Hematopoietic multipotent progenitor cell treated with erythropoietin and hydrocortisone succinate and interleukin-3 and kit ligand, for 17 days (in vitro differentiated cells): Measurements from ENCODE around the gene ERP44.
A peak's percentile ranks its signal among the peaks of the same experiment; 100 is the strongest.
"Not testable (repeated sequence)": the region's sequence is repeated elsewhere in the genome, so short reads cannot be mapped to it uniquely, and the experiment has no call there.

Source experiments
- DNase-seq: peaks from one replicate; pipeline ENCODE4 v3.0.0-alpha.2; 2015; ENCODE audit warnings: low spot score

Gene ERP44

GRCh38 chr9:100100146-100100667 lies 1.4 kb upstream of the ERP44 start:
- DNase-seq, result no peak

DNA sequence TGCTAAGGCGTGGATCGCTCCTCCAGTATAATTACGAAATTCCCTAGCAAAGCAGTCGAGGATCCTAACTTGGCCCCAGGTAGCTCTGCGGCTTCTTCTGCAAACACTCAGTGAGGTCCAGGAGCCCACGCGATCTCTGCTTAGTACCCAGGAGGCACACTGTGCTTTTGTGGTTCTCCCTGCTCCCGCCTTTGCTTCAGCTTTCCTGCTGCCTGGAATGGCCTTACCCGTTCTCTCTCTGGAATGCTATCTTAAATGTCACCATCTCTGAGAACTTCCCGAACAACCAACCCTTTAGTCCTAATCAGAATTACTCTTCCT lies 882 bp upstream of the ERP44 start:
- DNase-seq, result no peak

DNA sequence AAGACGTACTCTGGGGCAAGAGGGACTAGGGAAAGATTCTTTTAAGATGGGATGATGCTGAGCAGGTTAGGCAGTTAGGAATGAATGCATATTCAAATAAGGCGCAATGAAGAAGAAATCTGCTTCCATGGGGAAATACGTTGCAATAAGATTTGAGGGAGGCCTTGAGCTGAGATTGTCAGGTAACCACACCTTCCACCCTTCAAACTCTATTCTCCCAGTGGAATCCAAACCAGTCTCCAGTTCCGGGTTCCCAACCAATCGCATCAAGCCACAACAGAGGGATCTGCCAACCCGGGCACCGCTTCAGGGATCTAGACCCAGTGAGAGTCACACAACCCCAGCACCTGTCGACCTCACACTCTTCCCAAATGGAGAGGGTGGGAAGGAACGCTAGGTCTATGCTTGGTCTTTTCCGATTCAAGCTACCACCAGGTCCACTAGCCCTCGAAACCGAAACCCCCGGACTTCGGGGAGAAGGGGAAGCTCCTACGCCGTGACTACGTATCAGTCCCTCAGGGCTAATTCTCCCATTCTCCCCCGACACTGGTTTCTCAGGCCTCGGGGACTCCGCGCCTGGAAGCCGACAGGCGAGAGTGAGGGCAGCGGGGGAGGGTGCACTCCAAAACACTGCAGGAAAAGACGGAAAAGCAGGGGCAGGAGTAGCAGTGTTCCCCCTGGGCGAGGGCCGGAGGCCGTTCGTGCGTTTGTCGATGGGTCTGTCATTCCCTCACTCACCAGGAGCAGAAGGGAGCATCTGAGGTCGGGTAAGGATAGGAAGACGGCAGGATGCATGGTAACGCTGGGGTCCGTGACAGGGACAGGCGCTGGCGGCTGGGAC lies 534 bp downstream of the ERP44 start:
- peak; percentile 53 for DNase-seq

- DNase-seq, result no peak
Measured at GRCh38 chr9:100096378-100096916, 2.4 kb downstream of the ERP44 start.

DNA sequence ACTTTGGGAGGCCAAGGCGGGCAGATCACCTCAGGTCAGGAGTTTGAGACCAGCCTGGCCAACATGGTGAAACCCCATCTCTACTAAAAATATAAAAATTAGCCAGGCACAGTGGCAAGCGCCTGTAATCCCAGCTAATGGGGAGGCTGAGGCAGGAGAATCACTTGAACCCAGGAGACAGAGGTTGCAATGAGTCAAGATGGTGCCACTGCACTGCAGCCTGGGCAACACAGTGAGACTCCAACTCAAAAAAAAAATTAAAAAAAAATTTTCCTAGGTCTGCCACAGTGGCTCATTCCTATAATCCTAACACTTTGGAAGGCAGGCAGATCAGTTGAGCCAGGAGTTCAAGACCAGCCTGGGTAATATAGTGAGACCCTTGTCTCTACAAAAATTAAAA lies 4.4 kb downstream of the ERP44 start:
- not testable (repeated sequence) for DNase-seq

DNA sequence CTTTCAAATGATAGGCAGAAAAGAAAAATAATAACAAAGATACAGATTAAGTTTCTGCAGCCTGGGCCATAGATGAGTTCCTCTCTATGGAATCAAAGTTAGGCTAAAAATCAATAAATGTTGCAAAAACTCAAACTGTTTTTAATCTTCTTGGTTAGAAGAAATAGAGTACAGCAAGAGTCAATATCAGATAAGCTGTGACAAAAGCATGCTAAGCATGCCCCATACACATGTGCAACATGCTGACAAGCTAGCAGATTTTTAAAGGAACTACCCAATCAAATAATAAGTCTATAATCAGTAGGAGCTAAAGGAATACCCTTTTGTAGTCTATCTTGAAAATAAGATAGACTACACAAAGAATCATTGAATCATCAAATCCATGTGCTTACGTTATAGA lies 6.7 kb downstream of the ERP44 start:
- DNase-seq, result no peak

- DNase-seq, result no peak
Measured at GRCh38 chr9:100091650-100092049, 7.2 kb downstream of the ERP44 start.

DNA sequence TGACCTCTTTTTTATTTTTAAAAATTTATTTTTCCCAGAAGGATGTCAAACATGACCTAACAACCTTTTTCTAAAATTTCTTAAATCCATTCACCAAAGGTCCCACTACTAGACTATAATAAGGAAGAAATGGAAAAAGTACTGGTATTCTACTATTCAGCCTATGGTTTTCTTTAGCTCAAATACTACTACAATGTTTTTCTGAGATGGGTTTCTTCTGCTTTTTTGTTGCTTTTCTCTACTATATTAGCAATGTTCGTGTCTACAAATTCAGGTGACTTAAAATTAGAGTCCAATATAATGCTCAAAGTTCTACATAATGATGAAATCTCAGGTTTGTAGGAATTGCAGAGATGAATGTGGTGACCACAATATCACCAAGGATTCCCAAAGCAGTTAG lies 7.9 kb downstream of the ERP44 start:
- no peak for DNase-seq

- DNase-seq, result no peak
Measured at GRCh38 chr9:100088202-100088601, 10.6 kb downstream of the ERP44 start.

DNA sequence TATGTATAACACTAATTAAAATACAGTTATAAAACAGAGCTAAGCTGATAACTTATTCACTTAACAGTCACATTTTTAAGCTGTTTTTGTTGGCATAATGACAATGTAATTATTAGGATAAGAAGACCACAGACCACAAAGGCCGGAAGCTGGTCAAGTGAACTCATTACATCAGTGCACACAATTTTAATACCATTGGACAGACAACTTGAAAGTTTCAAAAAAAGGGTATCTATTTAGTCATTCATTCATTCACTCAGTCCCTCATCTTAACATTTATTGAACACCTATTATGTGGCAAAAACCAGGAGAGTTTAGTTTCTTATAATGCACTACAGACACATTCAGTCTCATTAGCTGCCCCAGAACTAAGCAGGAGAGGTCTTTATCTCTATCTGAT lies 11.6 kb downstream of the ERP44 start:
- no peak for DNase-seq

DNA sequence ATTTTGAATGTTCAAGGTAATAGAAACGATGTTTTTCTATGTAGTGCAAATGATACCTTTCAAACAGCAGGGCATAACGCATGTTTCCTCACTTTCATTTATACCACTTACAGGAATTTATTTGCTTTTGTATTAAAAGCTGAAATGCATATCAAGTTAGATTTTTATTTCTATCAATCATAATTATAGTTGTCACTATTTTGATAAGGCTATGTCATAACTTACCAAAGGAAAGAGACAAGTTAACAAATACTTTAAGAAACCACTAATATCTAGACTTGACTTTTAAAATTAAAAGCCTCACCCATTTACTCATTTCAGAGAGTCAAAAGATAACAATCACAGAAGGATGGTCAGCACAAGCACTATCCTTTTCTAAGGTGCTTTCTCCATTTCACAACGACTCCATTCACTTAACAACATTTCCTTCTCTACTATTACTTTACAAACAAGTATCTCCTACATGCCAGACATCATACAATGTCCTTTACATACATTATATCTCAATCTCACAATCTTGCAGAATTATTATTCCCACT lies 12.6 kb downstream of the ERP44 start:
- DNase-seq, result no peak

DNA sequence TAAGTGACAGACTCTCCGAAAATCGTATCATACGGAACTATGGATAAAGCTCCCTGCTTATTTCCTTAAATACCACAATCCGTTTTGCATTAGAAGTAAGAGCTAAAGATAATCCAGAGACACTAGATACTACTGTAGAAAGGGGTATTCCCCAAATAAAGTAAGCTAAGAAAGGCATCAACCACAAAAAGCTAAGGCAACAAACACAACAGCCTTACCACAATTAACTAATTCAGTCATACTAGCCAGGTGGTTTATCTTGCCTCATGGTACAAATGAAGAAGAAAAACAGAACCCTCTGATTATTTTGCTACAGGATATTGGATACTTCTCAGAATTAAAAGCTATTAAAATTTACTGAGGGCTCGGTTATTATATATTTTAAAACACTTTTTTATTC lies 14.1 kb downstream of the ERP44 start:
- DNase-seq, result no peak

- peak; percentile 51 for DNase-seq
Measured at GRCh38 chr9:100084128-100084453, 14.7 kb downstream of the ERP44 start.

GRCh38 chr9:100083448-100084127 lies 15.2 kb downstream of the ERP44 start:
- DNase-seq, result no peak

DNA sequence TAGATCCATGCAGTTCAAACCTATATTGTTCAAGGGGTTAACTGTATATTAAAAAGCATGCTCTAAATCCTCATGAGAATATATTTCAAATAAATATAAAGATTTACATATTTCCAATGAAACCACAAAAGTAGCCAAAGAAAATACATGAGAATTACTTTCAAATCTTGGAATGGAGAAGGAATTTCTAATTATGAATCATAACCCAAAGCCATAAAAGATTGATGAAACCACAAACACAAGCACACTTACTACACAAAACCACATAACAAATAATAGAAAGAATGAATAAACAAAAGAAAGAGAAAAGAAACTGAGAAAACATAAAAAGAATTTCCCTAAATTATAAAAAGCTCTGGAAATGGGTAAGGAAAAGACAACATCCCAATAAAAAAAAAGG lies 16.0 kb downstream of the ERP44 start:
- no peak for DNase-seq

- not testable (repeated sequence) for DNase-seq
Measured at GRCh38 chr9:100076256-100076655, 22.5 kb downstream of the ERP44 start.

DNA sequence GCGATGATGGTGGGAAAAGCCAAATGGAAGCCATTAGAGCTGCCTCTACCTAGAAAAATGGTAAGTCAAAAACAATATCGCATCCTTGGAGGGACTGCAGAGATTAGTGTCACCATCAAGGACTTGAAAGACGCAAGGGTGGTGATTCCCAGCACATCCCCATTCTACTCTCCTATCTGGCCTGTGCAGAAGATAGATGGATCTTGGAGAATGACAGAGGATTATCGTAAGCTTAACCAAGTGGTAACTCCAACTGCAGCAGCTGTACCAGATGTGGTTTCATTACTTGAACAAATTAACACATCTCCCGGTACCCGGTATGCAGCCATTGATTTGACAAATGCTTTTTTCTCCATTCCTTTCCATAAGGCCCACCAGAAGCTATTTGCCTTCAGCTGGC lies 23.8 kb downstream of the ERP44 start:
- no peak for DNase-seq

DNA sequence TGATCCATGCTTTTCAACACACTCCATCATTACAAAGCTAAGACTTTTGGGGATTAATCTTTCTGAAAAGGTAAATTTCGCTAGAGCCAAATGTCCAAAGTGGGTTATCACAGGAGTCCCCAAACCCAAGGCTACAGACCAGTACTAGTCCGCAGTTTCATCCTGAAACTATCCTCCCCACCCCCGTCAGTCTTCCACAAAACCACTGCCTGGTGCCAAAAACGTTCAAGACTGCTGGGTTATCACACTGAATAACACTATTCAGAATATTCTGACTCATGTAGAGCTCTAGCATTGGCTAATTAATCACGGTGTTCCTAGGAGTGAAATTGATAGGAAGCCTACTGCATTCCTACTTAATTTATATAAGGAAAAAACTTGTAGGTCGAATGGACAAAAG lies 24.7 kb downstream of the ERP44 start:
- DNase-seq, result no peak

GRCh38 chr9:100072805-100073204 lies 26.0 kb downstream of the ERP44 start:
- no peak for DNase-seq

DNA sequence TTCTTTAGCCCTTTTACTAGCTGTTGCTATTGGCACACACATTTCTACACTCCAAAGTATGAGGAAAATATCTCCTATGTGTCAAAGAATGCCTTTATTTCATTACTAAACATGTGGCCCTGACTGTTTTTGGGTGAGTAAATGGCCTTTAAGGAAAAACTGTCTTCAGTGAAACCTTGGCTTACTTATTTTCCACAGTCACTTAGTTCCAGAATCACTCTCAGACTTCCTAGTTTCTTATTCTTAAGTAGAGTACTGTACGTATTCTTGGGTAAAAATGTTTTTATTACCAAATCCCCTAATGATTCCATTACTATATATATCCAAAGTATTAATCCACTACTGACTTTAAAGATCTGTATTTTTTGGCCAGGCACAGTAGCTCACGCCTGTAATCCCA lies 27.5 kb downstream of the ERP44 start:
- no peak for DNase-seq

- DNase-seq, result peak; percentile 60
Measured at GRCh38 chr9:100070104-100071041, 28.4 kb downstream of the ERP44 start.

- DNase-seq, result not testable (repeated sequence)
Measured at GRCh38 chr9:100069068-100069467, 29.7 kb downstream of the ERP44 start.
